LNCAP (cell line): ENCODE measurements around the gene TCTN3.

ENCODE experiments used
- CTCF ChIP-seq: fragments of 450-650 bp; IDR thresholded peaks from 2 replicates; pipeline ENCODE4 v1.5.1; 2017; ENCODE audit warnings: mild to moderate bottlenecking

TCTN3 gene

GRCh38 chr10:95653895-95654294 is 39.8 kb downstream of the TCTN3 start:
- no peak for TF ChIP-seq CTCF

- no peak for TF ChIP-seq CTCF
Observed at GRCh38 chr10:95651346-95652060, 42.2 kb downstream of the TCTN3 start.

GRCh38 chr10:95650232-95650631 is 43.5 kb downstream of the TCTN3 start:
- no peak for TF ChIP-seq CTCF

- no peak for TF ChIP-seq CTCF
Observed at GRCh38 chr10:95648138-95648537, 45.6 kb downstream of the TCTN3 start.

- no peak for TF ChIP-seq CTCF
Observed at GRCh38 chr10:95646160-95646559, 47.6 kb downstream of the TCTN3 start.

GRCh38 chr10:95644901-95645300 is 48.8 kb downstream of the TCTN3 start:
- TF ChIP-seq CTCF = no peak

GRCh38 chr10:95640891-95641315 is 52.8 kb downstream of the TCTN3 start:
- TF ChIP-seq CTCF = no peak

GRCh38 chr10:95637911-95638310 is 55.8 kb downstream of the TCTN3 start:
- no peak for TF ChIP-seq CTCF
